Measurements from ENCODE around the gene RSF1. TPM values are rescaled to one million over a fixed set of nuclear protein-coding genes. Genes with fewer than 3 reads are reported as not detected.

The RSF1 gene
- total RNA-seq, 1 experiment from 2014 or later = 79.8 TPM

- TF ChIP-seq IRF1 (CRISPR knock-in tag; IDR thresholded peaks at IDR 0.05) (no peak), PRRX2 (CRISPR knock-in tag; IDR thresholded peaks at IDR 0.05) (no peak), FOXJ3 (CRISPR knock-in tag; IDR thresholded peaks at IDR 0.05; ENCODE audit: borderline replicate concordance) (no peak), E2F4 (CRISPR knock-in tag; IDR thresholded peaks at IDR 0.05; ENCODE audit: borderline replicate concordance, low read depth) (no peak)
- TF ChIP-seq, protein P1, sequence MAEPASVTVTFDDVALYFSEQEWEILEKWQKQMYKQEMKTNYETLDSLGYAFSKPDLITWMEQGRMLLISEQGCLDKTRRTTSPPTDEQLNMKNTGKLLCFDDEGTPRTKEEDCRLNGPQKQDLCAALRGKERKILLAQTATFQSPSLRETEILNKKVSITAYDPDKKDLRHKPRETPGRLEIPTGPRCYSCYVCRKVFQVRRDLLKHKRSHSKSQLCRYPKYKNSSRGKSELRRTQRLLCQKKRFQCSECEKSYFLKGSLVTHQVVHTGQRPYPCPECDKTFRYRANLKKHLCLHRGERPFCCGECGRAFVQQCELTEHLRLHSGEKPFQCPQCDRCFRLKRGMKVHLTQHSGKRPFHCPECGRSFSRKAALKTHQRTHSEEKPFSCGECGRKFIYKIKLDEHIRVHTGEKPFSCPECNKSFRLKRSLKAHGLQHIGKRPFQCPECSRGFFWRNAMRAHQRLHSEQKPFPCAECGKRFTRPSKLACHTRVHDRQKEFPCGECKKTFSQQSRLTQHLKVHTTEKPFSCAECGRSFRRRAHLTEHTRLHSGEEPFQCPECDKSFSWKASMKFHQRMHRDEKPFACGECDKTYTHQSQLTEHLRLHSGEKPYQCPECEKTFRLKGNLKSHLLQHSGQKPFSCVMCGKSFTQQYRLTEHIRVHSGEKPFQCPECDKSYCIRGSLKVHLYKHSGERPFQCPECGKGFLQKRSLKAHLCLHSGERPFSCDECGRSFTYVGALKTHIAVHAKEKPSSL (CRISPR knock-in tag; conservative IDR thresholded peaks at IDR 0.05) = no peak
- TF ChIP-seq, protein P2, sequence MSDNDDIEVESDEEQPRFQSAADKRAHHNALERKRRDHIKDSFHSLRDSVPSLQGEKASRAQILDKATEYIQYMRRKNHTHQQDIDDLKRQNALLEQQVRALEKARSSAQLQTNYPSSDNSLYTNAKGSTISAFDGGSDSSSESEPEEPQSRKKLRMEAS (CRISPR knock-in tag; IDR thresholded peaks at IDR 0.05) = no peak
These were observed 13.5 kb downstream of the RSF1 start (continued) for GRCh38 chr11:77806993-77807392.

DNA sequence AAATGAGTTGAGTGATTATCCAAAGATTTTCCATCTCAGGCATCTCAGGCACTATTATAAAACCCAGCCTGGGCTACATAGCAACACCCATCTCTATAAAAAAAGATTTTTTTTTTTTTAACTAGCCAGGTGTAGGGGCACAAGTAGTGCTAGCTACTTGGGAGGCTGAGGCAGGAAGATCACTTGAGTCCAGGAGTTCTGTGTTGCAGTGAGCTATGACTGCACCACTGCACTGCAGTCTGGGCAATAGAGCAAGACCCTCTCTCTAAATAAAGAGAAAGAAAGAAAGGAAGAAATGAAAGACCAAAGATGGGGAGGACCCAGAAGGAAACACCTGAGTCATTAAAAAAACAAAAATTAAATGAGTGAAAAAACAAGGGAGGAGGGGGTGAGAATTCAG lies 14.1 kb downstream of the RSF1 start:
- Mint-ChIP-seq H3K9me3 (no peaks in the 10 kb centered on the region), H3K27ac (no peak overlapping the region), H3K27me3 (ENCODE audit: low read depth) (no peaks in the 10 kb centered on the region), H3K4me3 (no peak overlapping the region), H3K4me1 (peaks cover 16% of the 10 kb centered on the region), H3K36me3 (peaks cover 8% of the 10 kb centered on the region)
- ATAC-seq (no peak), DNase-seq (ENCODE audit: low spot score) (no peak)
- POLR2A ChIA-PET = no interaction called here
- CTCF ChIA-PET = no interaction called here
- TF ChIP-seq TCF7 (CRISPR knock-in tag; IDR thresholded peaks at IDR 0.05; ENCODE audit: low read depth) (no peak), ZNF121 (CRISPR knock-in tag; IDR thresholded peaks at IDR 0.05) (peak; percentile 86)

- TF ChIP-seq ZNF396 (CRISPR knock-in tag; IDR thresholded peaks at IDR 0.05; ENCODE audit: borderline replicate concordance) (no peak), SP1 (CRISPR knock-in tag; conservative IDR thresholded peaks at IDR 0.05) (no peak)
- H3K9me3 Mint-ChIP-seq = no peaks in the 10 kb centered on the region
- no peak for DNase-seq (ENCODE audit: low spot score)
- ATAC-seq = no peak
- H3K36me3 Mint-ChIP-seq = peaks cover 8% of the 10 kb centered on the region
- no peaks in the 10 kb centered on the region for H3K27me3 Mint-ChIP-seq (ENCODE audit: low read depth)
- no peak overlapping the region for H3K4me3 Mint-ChIP-seq
- H3K4me1 Mint-ChIP-seq = peaks cover 21% of the 10 kb centered on the region
- POLR2A ChIA-PET = no interaction called here
- peak overlapping the region; percentile 58; the same call in 1 of the 2 replicates for H3K27ac Mint-ChIP-seq
- CTCF ChIA-PET = interaction anchor here (0.7 to 1.2 kb wide), 3 partner anchors 12 to 193 kb away, joined by 3 to 7 read pairs (median 4); partner anchors contain the start of gene INTS4
These were observed 19.0 kb downstream of the RSF1 start for GRCh38 chr11:77801477-77801876.

DNA sequence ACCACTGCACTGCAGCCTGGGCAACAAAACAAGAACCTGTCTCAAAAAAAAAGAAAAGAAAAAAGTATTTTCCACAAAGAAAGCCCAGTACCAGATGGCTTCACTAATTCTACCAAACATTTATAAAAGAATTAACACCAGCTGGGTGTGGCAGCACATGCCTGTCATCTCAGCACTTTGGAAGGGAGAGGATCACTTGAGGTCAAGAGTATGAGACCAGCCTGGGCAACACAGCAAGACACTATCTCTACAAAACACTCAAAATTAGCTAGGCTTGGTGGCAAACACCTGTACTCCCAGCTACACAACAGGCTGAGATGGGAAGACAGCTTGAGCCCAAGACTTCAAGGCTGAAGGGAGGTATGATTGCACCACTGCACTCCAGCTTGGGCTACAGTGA lies 20.1 kb downstream of the RSF1 start:
- H3K27ac Mint-ChIP-seq = no peak overlapping the region; the same call in 1 of the 2 replicates
- no peaks in the 10 kb centered on the region for H3K27me3 Mint-ChIP-seq (ENCODE audit: low read depth)
- ChIA-PET POLR2A (no interaction called here), CTCF (no interaction called here)
- H3K4me1 Mint-ChIP-seq = peaks cover 17% of the 10 kb centered on the region
- ATAC-seq = no peak
- TF ChIP-seq SMAD3 (CRISPR knock-in tag; IDR thresholded peaks at IDR 0.05; ENCODE audit: borderline replicate concordance) = no peak
- TF ChIP-seq JUN (CRISPR knock-in tag; IDR thresholded peaks at IDR 0.05) = no peak
- no peak for TF ChIP-seq JAZF1 (CRISPR knock-in tag; IDR thresholded peaks at IDR 0.05)
- no peak for TF ChIP-seq TEAD4 (CRISPR knock-in tag; IDR thresholded peaks at IDR 0.05)
- TF ChIP-seq MXD4 (CRISPR knock-in tag; IDR thresholded peaks at IDR 0.05; ENCODE audit: borderline replicate concordance) = no peak
- TF ChIP-seq ZNF121 (CRISPR knock-in tag; IDR thresholded peaks at IDR 0.05) = peak; percentile 89; the same call in 1 of the 2 replicates
- no peak overlapping the region for H3K4me3 Mint-ChIP-seq
- H3K36me3 Mint-ChIP-seq = peaks cover 8% of the 10 kb centered on the region
- no peaks in the 10 kb centered on the region for H3K9me3 Mint-ChIP-seq
- DNase-seq (ENCODE audit: low spot score) = no peak

Data from WTC11 (cell line).